ENCODE results near the gene FEZ2. TPM values are rescaled to one million over a fixed set of nuclear protein-coding genes. Genes with fewer than 3 reads are reported as not detected.
A peak's percentile ranks its signal among the peaks of the same experiment; 100 is the strongest.

The FEZ2 gene
- total RNA-seq, 1 donor from 2014 or later, result 38.3 TPM

- ATAC-seq (ENCODE audit: poor library complexity), result no peak
- intact Hi-C loops (cut with DNase I), result no loop called here
- no peak for DNase-seq
Observed at GRCh38 chr2:36567711-36568408, 30.1 kb downstream of the FEZ2 start.

- DNase-seq (no peak), ATAC-seq (ENCODE audit: poor library complexity) (no peak)
- intact Hi-C loops (cut with DNase I), result no loop called here
Observed at GRCh38 chr2:36566887-36567286, 31.1 kb downstream of the FEZ2 start.

DNA sequence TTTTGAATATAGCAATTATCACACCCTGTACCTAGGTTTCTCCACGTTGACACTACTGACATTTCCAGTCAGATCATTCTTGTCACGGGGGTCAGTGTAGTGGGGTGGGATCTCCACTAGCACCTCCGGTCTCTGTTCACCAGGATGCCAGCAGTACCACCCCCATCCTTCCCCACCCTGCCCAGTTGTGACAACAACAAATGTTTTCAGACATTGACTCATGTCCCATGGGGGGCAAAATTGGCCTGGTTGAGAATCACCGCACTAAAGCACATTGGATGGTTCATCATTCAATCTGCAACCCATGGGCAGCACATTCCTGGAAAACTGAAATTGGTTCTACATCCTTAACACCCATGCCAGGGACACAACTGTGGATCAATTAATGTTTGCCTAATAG lies 32.3 kb downstream of the FEZ2 start:
- intact Hi-C loops (cut with DNase I), result no loop called here
- ATAC-seq (ENCODE audit: poor library complexity) (no peak), DNase-seq (no peak)

GRCh38 chr2:36564377-36564930 lies 33.5 kb downstream of the FEZ2 start:
- ATAC-seq (ENCODE audit: poor library complexity) (no peak), DNase-seq (no peak)
- intact Hi-C loops (cut with DNase I), result no loop called here

- DNase-seq, result no peak
- intact Hi-C loops (cut with DNase I), result no loop called here
- ATAC-seq (ENCODE audit: poor library complexity), result no peak
Observed at GRCh38 chr2:36562973-36563532, 34.9 kb downstream of the FEZ2 start.

- ATAC-seq (ENCODE audit: poor library complexity), result no peak
- intact Hi-C loops (cut with DNase I), result no loop called here
Observed at GRCh38 chr2:36562240-36562639, 35.7 kb downstream of the FEZ2 start.

DNA sequence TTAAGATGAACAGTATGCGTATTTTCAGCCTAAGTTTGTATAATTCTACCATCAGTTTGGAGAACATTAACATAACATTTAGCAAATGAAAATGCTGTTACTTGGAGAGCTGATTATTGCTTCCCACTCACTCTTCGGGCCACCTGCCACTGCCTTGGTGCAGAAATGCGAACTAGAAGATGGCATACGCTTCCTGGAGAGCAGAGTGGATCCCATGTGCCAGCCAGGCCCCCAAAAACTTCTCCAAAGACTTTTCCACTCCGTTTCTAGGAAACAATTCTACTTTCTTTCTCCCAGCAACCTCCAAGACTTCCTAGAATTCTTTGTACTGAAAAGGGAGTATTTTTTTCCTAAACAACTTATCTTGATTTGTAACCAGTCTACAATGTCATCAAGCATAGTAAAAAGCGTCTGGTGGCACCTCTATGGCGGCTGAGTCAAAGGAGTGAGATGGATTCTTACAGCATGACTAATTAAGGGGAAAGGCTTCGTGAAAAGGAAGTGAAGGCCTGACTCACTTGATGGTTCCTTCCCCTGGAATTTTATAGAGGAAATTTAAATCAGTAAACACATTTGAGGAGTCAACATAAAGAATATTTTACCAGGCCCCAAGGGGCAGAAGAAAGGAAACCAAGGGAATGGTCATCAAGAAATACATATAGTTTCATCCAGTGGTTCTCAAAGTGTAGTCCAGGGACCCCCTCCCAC lies 36.6 kb downstream of the FEZ2 start:
- no peak for DNase-seq
- no peak for ATAC-seq (ENCODE audit: poor library complexity)
- intact Hi-C loops (cut with DNase I), result no loop called here

More at GRCh38 chr2:36562240-36562639, 35.7 kb downstream of the FEZ2 start:
- DNase-seq, result no peak

- ATAC-seq (ENCODE audit: poor library complexity) (no peak), DNase-seq (no peak)
- intact Hi-C loops (cut with DNase I), result no loop called here
Observed at GRCh38 chr2:36560726-36561125, 37.2 kb downstream of the FEZ2 start.

DNA sequence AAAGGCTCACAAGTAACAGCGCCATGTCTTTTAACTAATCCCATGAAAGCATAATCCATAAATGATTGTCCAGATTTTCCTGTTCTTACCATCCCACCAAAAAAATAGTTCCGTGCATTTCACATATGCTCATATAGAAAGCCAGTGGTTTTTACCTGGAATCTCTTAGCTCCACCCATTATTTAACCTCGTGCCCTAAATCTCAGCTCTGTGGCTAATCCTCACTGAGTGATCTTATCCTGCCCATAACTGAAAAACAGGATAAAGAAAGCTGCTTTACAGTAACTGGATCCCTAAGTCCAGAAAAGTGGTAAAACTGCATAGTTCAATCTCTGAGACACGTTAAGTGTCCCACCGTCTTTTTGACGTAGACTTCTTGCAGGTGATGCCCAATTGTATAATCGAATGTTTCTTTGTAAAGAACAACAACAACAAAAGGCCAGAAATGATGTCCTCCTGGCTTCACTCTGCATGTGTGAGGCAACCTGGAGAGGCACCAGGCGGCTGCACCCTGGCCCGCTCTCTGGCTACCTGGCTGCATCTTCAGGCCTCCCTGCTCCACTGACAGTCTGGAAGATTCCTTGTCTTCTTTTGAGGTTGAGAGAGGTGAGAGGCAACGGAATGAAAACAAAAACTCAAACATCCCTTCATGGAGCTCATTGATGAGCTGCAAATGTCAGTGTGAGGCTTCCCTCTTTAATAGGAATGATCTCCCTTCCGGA lies 38.6 kb downstream of the FEZ2 start:
- DNase-seq, result no peak

DNA sequence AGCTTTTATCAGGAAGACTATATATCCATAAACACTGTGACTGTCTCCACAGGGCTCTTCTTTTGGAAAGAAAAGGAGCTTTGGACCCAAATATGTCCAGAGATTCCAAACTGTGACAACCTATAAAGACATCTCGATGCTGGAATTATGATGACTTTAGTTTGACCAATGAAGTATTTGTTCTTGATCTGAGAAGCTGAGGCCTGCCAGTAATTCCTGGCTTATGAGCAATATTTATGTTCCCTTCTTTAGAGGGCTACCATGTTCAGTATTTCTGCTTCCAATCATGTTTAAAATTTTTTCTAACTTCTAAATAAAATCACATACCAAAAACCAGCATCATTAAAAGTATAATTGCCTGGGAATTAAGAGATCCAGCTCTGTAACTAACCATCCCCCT lies 41.1 kb downstream of the FEZ2 start:
- intact Hi-C loops (cut with DNase I), result no loop called here
- no peak for ATAC-seq (ENCODE audit: poor library complexity)
- DNase-seq, result no peak

More for the DNA sequence above, 38.6 kb downstream of the FEZ2 start:
- no peak for ATAC-seq (ENCODE audit: poor library complexity)
- intact Hi-C loops (cut with DNase I), result no loop called here

- intact Hi-C loops (cut with DNase I), result no loop called here
- ATAC-seq (ENCODE audit: poor library complexity) (no peak), DNase-seq (no peak)
Observed at GRCh38 chr2:36555789-36556188, 42.2 kb downstream of the FEZ2 start.

- ATAC-seq (ENCODE audit: poor library complexity) (no peak), DNase-seq (no peak)
- intact Hi-C loops (cut with DNase I), result no loop called here
Observed at GRCh38 chr2:36554531-36554930, 43.4 kb downstream of the FEZ2 start.

DNA sequence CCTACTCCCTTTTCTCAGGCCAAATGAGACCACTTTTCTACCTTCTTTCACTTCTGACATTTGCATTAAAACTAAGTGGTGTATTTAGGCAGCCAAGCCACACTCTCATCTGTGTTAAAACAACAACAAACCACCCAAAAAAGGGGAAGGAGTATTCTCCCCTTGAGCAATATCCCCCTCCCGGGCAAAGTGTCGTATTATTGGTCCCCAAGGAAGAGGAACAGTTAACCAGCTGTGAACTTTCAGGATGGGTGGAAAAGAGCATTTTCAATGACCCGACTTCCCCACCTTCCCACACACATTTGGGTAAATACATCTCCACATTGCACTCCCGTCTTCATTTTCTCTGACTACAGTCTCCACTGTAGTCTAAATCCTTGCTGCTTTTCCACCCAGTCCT lies 44.3 kb downstream of the FEZ2 start:
- peak; percentile 55 for ATAC-seq (ENCODE audit: poor library complexity)
- no peak for DNase-seq
- intact Hi-C loops (cut with DNase I), result no loop called here

- no peak for ATAC-seq (ENCODE audit: poor library complexity)
- DNase-seq, result no peak
- intact Hi-C loops (cut with DNase I), result no loop called here
Observed at GRCh38 chr2:36550006-36550405, 48.0 kb downstream of the FEZ2 start.

DNA sequence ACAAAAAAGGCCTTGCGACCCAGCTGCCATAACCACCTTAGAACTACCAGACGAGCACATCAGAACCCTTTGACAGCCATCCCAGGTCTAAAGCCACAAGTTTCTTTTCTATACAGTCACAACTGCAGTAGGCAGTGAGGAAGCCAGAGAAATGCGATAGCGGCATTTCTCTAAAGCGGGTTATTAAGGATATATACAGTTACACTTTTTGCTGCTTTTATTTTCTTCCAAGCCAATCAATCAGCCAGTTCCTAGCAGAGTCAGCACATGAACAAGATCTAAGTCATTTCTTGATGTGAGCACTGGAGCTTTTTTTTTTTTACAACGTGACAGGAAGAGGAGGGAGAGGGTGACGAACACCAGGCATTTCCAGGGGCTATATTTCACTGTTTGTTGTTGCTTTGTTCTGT lies 48.8 kb downstream of the FEZ2 start:
- ATAC-seq (ENCODE audit: poor library complexity), result no peak

GRCh38 chr2:36547906-36548305 lies 50.1 kb downstream of the FEZ2 start:
- intact Hi-C loops (cut with DNase I), result no loop called here
- ATAC-seq (ENCODE audit: poor library complexity), result no peak
- no peak for DNase-seq

More for the DNA sequence above, 48.8 kb downstream of the FEZ2 start:
- intact Hi-C loops (cut with DNase I), result no loop called here
- no peak for DNase-seq

DNA sequence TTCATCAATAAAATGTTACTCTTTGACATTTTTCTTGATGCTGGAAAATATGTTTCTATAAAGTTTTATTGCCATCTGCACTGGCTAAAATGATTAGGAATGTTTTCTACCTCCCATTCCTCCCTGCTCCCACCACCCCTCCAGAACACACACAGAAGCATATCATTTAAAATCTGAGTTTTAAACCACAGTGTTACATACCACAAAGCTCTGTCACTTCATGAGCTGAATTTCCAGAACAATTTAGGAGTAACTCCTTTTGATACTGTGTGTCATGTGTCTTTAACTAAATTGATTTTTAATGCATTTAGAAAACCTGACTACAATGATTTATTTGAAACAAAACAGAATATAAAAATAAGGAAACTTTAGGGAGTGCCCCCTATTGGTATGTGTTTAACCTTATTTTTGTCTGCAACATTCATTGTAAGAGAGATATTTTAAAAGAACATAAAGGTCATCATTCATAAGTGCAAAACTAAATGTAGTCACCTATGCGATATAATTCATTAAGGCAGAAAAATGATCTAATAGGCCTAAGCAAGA lies 52.0 kb downstream of the FEZ2 start:
- DNase-seq (no peak), ATAC-seq (ENCODE audit: poor library complexity) (no peak)
- intact Hi-C loops (cut with DNase I), result no loop called here

GRCh38 chr2:36544638-36545338 lies 53.2 kb downstream of the FEZ2 start:
- ATAC-seq (ENCODE audit: poor library complexity), result no peak
- DNase-seq, result no peak
- intact Hi-C loops (cut with DNase I), result no loop called here

Data from Right ventricle myocardium superior (tissue), 1 donor.